Suprapubic skin (tissue), 4 donors: ENCODE results near the gene MCTP1.
A peak's percentile ranks its signal among the peaks of the same experiment; 100 is the strongest.

Source experiments
- CTCF ChIP-seq, 2 donors: fragments of 200-600 bp in 1 of 2; fragments of 450-650 bp in 1 of 2; sonication (generic) in 1 of 2; IDR thresholded peaks; one replicate each; pipeline ENCODE4 v1.5.1; 2016 to 2019; ENCODE audit warnings: antibody characterized with exemption in 2 of 2, mild to moderate bottlenecking in 1 of 2, moderate library complexity in 1 of 2
- EP300 ChIP-seq: sonication (generic); formaldehyde crosslinking; IDR thresholded peaks from one replicate; pipeline ENCODE4 v1.6.1; 2017; ENCODE audit warnings: antibody characterized with exemption
- POLR2A ChIP-seq, 2 donors: fragments of 450-650 bp; IDR thresholded peaks; one replicate each; pipeline ENCODE4 v1.6.1; 2017; ENCODE audit warnings: antibody characterized with exemption in 2 of 2, mild to moderate bottlenecking in 2 of 2, moderate library complexity in 2 of 2
- POLR2AphosphoS5 ChIP-seq, 3 donors: sonication (generic); formaldehyde crosslinking; IDR thresholded peaks; one replicate each; pipeline ENCODE4 v1.6.1; 2017; ENCODE audit warnings: antibody characterized with exemption in 3 of 3

DNA sequence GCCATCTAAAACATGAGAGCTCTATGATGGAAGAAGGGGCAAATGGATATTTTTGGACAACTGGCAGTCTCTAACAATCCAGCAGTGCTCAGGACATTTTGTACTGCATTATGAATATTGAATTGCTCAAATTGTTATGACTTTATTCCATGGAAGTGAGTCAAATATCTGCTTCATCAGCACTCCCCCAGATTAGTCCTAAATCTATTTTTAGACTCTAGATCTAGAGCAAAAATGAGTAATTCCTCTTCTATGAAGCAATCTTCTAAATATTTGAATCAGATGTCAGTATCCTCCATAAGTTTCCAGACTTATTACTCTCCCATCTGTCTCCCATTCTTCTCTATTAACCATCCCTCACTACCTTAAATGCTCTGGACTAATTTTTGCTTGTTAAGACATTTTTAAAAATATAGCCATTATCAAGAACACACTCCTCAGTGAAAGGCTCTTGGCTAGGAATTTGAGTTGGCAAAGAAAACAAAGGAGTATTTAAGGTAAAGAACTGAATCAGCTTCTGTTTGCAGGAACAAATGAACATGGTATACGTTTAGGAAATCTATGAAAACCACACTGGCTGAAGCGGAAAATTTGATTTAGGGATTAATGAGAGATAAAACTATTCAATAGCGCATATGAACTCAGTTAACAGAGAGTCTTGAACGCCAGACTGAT lies 300.9 kb downstream of the MCTP1 start:
- no peak for TF ChIP-seq CTCF (IDR thresholded peaks at IDR 0.05)
- TF ChIP-seq POLR2A (IDR thresholded peaks at IDR 0.05) = no peak
- TF ChIP-seq EP300 = no peak
- TF ChIP-seq POLR2AphosphoS5 (IDR thresholded peaks at IDR 0.05) = peak in 1 of 3 donors; percentile 12
